GM21825 (cell line): Measurements from ENCODE around the gene MAP3K10.

Experiments
- ATAC-seq: cut with Tn5 transposase; IDR thresholded peaks from one replicate; pipeline ENCODE4 v1.9.1; 2021; ENCODE audit warnings: mild to moderate bottlenecking, moderate library complexity; ENCODE audit not compliant: unreplicated experiment

MAP3K10 gene

GRCh38 chr19:40247178-40247577 is 56.0 kb downstream of the MAP3K10 start:
- no peak for ATAC-seq

- ATAC-seq = no peak
These were observed 56.6 kb downstream of the MAP3K10 start for GRCh38 chr19:40247735-40248262.

- no peak for ATAC-seq
These were observed 58.0 kb downstream of the MAP3K10 start for GRCh38 chr19:40249201-40249600.

- ATAC-seq = no peak
These were observed 58.6 kb downstream of the MAP3K10 start for GRCh38 chr19:40249781-40250180.

- ATAC-seq = no peak
These were observed 60.0 kb downstream of the MAP3K10 start for GRCh38 chr19:40251244-40251643.

GRCh38 chr19:40251991-40252390 is 60.8 kb downstream of the MAP3K10 start:
- ATAC-seq = no peak

GRCh38 chr19:40252395-40252794 is 61.2 kb downstream of the MAP3K10 start:
- no peak for ATAC-seq

- no peak for ATAC-seq
These were observed 62.4 kb downstream of the MAP3K10 start for GRCh38 chr19:40253611-40254092.

GRCh38 chr19:40254714-40255418 is 63.6 kb downstream of the MAP3K10 start:
- no peak for ATAC-seq

GRCh38 chr19:40255619-40256166 is 64.5 kb downstream of the MAP3K10 start:
- no peak for ATAC-seq

- ATAC-seq = no peak
These were observed 65.3 kb downstream of the MAP3K10 start for GRCh38 chr19:40256512-40256911.

GRCh38 chr19:40257096-40257517 is 65.9 kb downstream of the MAP3K10 start:
- ATAC-seq = no peak

GRCh38 chr19:40261631-40262030 is 70.4 kb downstream of the MAP3K10 start:
- ATAC-seq = no peak

- ATAC-seq = no peak
These were observed 71.2 kb downstream of the MAP3K10 start for GRCh38 chr19:40262422-40262821.

GRCh38 chr19:40263440-40264313 is 72.5 kb downstream of the MAP3K10 start:
- ATAC-seq = no peak

GRCh38 chr19:40264314-40265054 is 73.3 kb downstream of the MAP3K10 start:
- no peak for ATAC-seq
